ENCODE results near the gene SLC22A7. TPM values are rescaled to one million over a fixed set of nuclear protein-coding genes. Genes with fewer than 3 reads are reported as not detected.

SLC22A7 gene
- total RNA-seq, 1 donor from 2014 or later: not detected

DNA sequence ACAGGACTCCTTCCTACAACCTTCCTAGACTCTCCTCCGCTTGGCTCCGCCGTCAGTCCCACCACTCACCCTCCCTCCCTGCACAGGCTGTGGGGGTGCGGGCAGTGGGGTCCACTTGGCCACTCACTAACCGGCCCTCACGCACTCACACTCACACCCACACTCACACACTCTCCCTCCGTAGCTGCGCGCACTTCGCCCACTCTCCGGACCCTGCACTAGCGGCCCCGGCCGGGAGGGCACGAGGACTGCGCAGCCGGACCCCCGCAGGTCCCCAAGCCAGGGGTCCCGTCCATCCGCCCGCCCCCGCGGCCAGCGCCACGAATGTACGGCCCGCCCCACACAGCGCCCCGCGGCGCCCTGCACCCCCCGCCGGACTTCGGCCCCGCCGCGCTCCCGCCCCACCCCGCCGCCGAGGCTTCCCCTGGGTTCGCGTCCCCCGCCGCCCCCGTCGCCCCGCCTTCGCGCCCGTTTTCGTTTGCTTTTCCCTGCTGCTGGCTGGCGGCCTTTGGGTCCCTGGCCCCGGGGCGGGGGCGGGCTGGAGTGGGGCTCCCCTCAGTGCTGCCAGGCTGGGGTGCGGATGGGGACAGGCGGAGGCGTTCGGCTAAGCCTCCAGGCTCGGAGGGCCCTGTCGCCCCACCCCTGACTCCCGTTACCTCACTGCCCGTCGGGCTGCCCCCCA, 23.0 kb upstream of the SLC22A7 start:
- no peaks in the 10 kb centered on the region for H3K9me3 ChIP-seq
- H3K27ac ChIP-seq: no peak overlapping the region
- H3K36me3 ChIP-seq: no peaks in the 10 kb centered on the region
- peak overlapping the region; percentile 43 to 63 for H3K4me3 ChIP-seq
- TF ChIP-seq POLR2A (IDR thresholded peaks at IDR 0.05) (no peak), POLR2AphosphoS5 (IDR thresholded peaks at IDR 0.05; ENCODE audit: insufficient read depth in 1 of 2, low read depth in 1 of 2) (no peak)
- TF ChIP-seq, protein P1, sequence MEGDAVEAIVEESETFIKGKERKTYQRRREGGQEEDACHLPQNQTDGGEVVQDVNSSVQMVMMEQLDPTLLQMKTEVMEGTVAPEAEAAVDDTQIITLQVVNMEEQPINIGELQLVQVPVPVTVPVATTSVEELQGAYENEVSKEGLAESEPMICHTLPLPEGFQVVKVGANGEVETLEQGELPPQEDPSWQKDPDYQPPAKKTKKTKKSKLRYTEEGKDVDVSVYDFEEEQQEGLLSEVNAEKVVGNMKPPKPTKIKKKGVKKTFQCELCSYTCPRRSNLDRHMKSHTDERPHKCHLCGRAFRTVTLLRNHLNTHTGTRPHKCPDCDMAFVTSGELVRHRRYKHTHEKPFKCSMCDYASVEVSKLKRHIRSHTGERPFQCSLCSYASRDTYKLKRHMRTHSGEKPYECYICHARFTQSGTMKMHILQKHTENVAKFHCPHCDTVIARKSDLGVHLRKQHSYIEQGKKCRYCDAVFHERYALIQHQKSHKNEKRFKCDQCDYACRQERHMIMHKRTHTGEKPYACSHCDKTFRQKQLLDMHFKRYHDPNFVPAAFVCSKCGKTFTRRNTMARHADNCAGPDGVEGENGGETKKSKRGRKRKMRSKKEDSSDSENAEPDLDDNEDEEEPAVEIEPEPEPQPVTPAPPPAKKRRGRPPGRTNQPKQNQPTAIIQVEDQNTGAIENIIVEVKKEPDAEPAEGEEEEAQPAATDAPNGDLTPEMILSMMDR (IDR thresholded peaks at IDR 0.05): no peak
- no peak for DNase-seq (ENCODE audit: extremely low spot score in 2 of 2)
- intact Hi-C loops (cut with DNase I): no loop called here
- H3K27me3 ChIP-seq: no peaks in the 10 kb centered on the region
- H3K4me1 ChIP-seq: peaks cover 20% of the 10 kb centered on the region

DNA sequence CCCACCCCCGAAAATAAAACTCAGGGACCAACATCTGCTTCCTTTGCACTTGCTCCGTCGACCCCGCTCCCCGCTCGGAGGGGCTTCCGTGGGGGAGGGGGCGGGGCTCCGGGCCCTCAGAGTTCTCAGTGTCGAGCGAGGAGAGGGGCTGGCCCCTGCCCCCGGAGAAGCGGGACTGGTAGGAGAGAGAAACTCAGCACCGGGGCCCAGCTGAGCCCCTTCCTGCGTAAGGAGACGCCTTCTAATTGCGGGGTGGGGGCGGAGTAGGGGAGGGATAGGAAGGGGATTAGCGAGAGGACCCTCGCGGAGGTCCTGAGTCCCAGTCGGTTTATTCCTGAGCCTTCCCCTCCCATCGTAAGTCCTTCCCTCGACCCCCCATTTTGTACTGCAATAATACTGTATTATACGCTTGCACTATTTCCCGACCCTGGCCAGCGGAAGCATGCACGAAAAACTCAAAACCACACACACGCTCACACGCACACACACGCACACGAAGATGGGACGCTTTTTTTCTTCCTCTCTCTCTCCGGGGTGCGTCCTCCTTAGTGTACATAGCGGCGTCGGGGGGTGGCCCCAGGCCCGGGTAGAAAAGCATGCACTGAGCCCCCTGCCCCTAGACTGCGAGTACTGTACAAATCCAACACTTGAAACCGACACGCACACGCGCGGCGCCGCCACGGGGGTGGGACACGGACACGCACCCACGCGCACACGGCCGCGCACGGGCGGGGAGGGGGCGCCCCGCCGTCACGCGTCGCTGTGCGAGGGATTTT, 22.1 kb upstream of the SLC22A7 start:
- peak overlapping the region; percentile 43 to 63 for H3K4me3 ChIP-seq
- intact Hi-C loops (cut with DNase I): no loop called here
- peaks cover 20% of the 10 kb centered on the region for H3K4me1 ChIP-seq
- H3K36me3 ChIP-seq: no peaks in the 10 kb centered on the region
- H3K27ac ChIP-seq: peak overlapping the region; percentile 29
- DNase-seq (ENCODE audit: extremely low spot score in 2 of 2): no peak
- H3K9me3 ChIP-seq: no peaks in the 10 kb centered on the region
- no peak for TF ChIP-seq POLR2A (IDR thresholded peaks at IDR 0.05)
- no peak for TF ChIP-seq POLR2AphosphoS5 (IDR thresholded peaks at IDR 0.05; ENCODE audit: insufficient read depth in 1 of 2, low read depth in 1 of 2)
- TF ChIP-seq, protein P1 (IDR thresholded peaks at IDR 0.05): no peak
- H3K27me3 ChIP-seq: no peaks in the 10 kb centered on the region

DNA sequence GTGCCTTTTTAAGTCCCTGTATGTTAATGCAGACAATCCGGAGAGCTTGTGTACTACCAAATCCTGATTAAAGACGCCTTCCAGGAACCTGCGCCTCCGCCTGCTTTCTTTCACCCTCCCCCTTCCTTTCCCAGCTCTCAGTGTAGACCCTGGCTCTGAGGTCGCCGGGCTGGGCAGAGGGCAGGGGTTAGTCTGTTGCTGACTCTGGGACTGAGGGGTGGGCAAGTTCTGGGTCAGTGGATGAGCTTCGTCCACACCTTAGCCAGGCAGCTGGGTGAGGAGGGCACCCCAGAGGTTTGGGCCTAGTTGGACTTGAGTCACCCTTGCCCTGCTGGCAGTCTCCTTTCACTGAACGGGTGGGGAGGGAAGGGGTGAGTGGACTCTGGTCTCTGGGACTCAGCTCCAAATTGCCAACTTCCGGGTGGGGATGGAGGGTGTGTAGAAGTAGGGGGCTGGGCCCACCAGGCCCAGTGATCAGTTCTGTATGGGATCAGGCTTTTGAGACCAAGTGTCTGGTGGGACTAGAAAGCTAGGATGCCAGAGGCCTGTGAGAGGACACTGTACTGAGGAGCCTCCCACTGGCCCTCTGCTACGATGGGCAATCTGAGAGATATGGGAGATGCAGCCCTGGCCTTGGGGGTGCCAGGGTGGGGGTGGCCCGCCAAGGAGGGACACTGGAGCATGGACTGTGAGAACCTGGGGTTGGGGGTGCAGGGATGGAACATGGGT, 21.3 kb upstream of the SLC22A7 start:
- no peaks in the 10 kb centered on the region for H3K27me3 ChIP-seq
- H3K4me1 ChIP-seq: peaks cover 20% of the 10 kb centered on the region
- DNase-seq (ENCODE audit: extremely low spot score in 2 of 2): no peak
- intact Hi-C loops (cut with DNase I): no loop called here
- H3K9me3 ChIP-seq: no peaks in the 10 kb centered on the region
- no peak for TF ChIP-seq POLR2AphosphoS5 (IDR thresholded peaks at IDR 0.05; ENCODE audit: insufficient read depth in 1 of 2, low read depth in 1 of 2)
- TF ChIP-seq, protein P1 (IDR thresholded peaks at IDR 0.05): no peak
- TF ChIP-seq POLR2A (IDR thresholded peaks at IDR 0.05): no peak
- peak overlapping the region in 1 of 2 donors; percentile 43 for H3K4me3 ChIP-seq
- H3K36me3 ChIP-seq: no peaks in the 10 kb centered on the region
- H3K27ac ChIP-seq: no peak overlapping the region

DNA sequence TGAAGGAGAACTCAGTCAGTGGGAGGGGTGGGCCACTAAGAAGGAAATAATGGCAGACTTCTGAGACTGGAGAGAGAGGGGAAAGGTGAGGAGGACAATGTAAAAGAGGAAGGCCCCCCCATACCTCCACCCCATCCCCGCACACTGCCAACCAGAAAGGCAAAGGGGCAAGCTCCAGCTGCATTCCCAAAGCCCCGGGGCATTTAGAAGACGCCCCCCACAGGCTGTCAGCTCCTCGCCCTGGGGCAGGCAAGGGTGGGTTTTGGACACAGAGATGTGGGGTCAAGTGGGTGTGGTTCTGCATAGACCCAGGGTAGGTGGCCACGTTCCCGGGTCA, 20.8 kb upstream of the SLC22A7 start:
- H3K27me3 ChIP-seq: no peaks in the 10 kb centered on the region
- no peak for DNase-seq (ENCODE audit: extremely low spot score in 2 of 2)
- peaks cover 20% of the 10 kb centered on the region for H3K4me1 ChIP-seq
- no peaks in the 10 kb centered on the region for H3K36me3 ChIP-seq
- TF ChIP-seq POLR2A (IDR thresholded peaks at IDR 0.05): no peak
- TF ChIP-seq, protein P1 (IDR thresholded peaks at IDR 0.05): no peak
- intact Hi-C loops (cut with DNase I): no loop called here
- no peak overlapping the region for H3K4me3 ChIP-seq
- H3K27ac ChIP-seq: no peak overlapping the region
- H3K9me3 ChIP-seq: no peaks in the 10 kb centered on the region
